H1 (cell line): ENCODE results near the gene ARHGEF12. TPM values are rescaled to one million over a fixed set of nuclear protein-coding genes. Genes with fewer than 3 reads are reported as not detected.

Experiments
- CTCF ChIA-PET: fragments of 300-600 bp; sonication (Branson Sonifier 250); formaldehyde crosslinking; loops from one replicate; lab custom pipeline; 2021; ENCODE audit not compliant: partially characterized antibody; lab: Charles Lee
- POLR2A ChIA-PET: fragments of 300-600 bp; sonication (Branson Sonifier 250); formaldehyde crosslinking; loops from one replicate; lab custom pipeline; 2021; ENCODE audit warnings: inconsistent platforms; ENCODE audit not compliant: partially characterized antibody; lab: Charles Lee
- DNase-seq, 2 experiments: peaks; one replicate each; pipeline versions ENCODE4 v3.0.0 to v3.0.0-alpha.2; 2010 to 2022; ENCODE audit warnings: low spot score in 2 of 2, low read depth in 1 of 2, mixed read lengths in 1 of 2
- FAIRE-seq: peaks from 2 replicates; lab custom pipeline; 2011; peaks lifted over from hg19 to GRCh38; lab: Jason Lieb, UNC
- H2AFZ ChIP-seq: 2 replicates; pipeline ENCODE4 v1.8.1; 2012; ENCODE audit warnings: low read length, inconsistent platforms
- H2AK5ac ChIP-seq: 2 replicates; pipeline ENCODE4 v1.6.1; 2013; ENCODE audit warnings: low read depth, low read length
- H2BK120ac ChIP-seq: replicated peaks from 2 replicates; pipeline ENCODE3; 2013; ENCODE audit warnings: low read depth, low read length, inconsistent platforms
- H2BK12ac ChIP-seq: 2 replicates; pipeline ENCODE4 v1.6.1; 2013; ENCODE audit warnings: low read depth, low read length
- H2BK15ac ChIP-seq: 2 replicates; pipeline ENCODE4 v1.6.1; 2013; ENCODE audit warnings: low read length
- H2BK20ac ChIP-seq: 2 replicates; pipeline ENCODE4 v1.6.1; 2013; ENCODE audit warnings: low read length
- H2BK5ac ChIP-seq: 2 replicates; pipeline ENCODE4 v1.6.1; 2013; ENCODE audit warnings: low read depth, low read length
- H3K14ac ChIP-seq: 2 replicates; pipeline ENCODE4 v1.6.1; 2013; ENCODE audit warnings: inconsistent platforms; ENCODE audit not compliant: insufficient read length
- H3K18ac ChIP-seq: 2 replicates; pipeline ENCODE4 v1.6.1; 2013; ENCODE audit warnings: low read length; ENCODE audit errors: extremely low read depth
- H3K23ac ChIP-seq: 2 replicates; pipeline ENCODE4 v1.6.1; 2013; ENCODE audit warnings: inconsistent platforms; ENCODE audit not compliant: insufficient read length
- H3K23me2 ChIP-seq: 2 replicates; pipeline ENCODE4 v1.6.1; 2013; ENCODE audit warnings: low read depth, low read length
- H3K27ac ChIP-seq: 2 replicates; pipeline ENCODE4 v1.6.1; 2011; ENCODE audit warnings: low read depth, low read length, inconsistent platforms
- H3K27me3 ChIP-seq, 4 experiments: replicated peaks in 1 of 4; 1 replicate in 1 of 4; 2 replicates in 3 of 4; pipeline versions ENCODE4 v1.6.1 to v1.8.1; 2011 to 2013; ENCODE audit warnings: low read length in 3 of 4, mild to moderate bottlenecking in 3 of 4, inconsistent platforms in 2 of 4, mixed read lengths in 2 of 4, moderate library complexity in 1 of 4; ENCODE audit not compliant: control insufficient read depth in 3 of 4, insufficient read depth in 3 of 4; ENCODE audit errors: extremely low read depth in 1 of 4
- H3K36me3 ChIP-seq, 4 experiments: 2 replicates each; pipeline versions ENCODE4 v1.6.1 to v1.8.1; 2011 to 2013; ENCODE audit warnings: mild to moderate bottlenecking in 4 of 4, low read length in 3 of 4, moderate library complexity in 2 of 4, control low read depth in 1 of 4, inconsistent platforms in 1 of 4; ENCODE audit not compliant: insufficient read depth in 4 of 4, control insufficient read depth in 2 of 4
- H3K4ac ChIP-seq: replicated peaks from 2 replicates; pipeline ENCODE3; 2013; ENCODE audit warnings: low read length, low read depth, mixed read lengths, inconsistent platforms; ENCODE audit not compliant: insufficient read length
- H3K4me1 ChIP-seq, 4 experiments: replicated peaks in 1 of 4; 1 replicate in 1 of 4; 2 replicates in 3 of 4; pipeline versions ENCODE4 v1.6.1 to v1.8.1; 2011 to 2013; ENCODE audit warnings: low read length in 3 of 4, inconsistent platforms in 2 of 4, mixed read lengths in 1 of 4; ENCODE audit not compliant: insufficient read depth in 4 of 4, control insufficient read depth in 3 of 4
- H3K4me2 ChIP-seq, 2 experiments: 2 replicates each; pipeline versions ENCODE4 v1.6.1 to v1.8.1; 2011 to 2013; ENCODE audit warnings: low read depth in 2 of 2, low read length in 2 of 2, control low read depth in 1 of 2, inconsistent platforms in 1 of 2, mild to moderate bottlenecking in 1 of 2; ENCODE audit not compliant: insufficient read depth in 1 of 2
- H3K4me3 ChIP-seq, 4 experiments: fragments of 200-600, 300-600 bp in 1 of 4; sonication (generic), shearing (Covaris generic), sonication (Bioruptor Twin) in 1 of 4; 2 replicates each; pipeline versions ENCODE4 v1.5.1 to v1.8.1; 2011 to 2016; ENCODE audit warnings: low read length in 4 of 4, low read depth in 3 of 4, control low read depth in 2 of 4, inconsistent platforms in 2 of 4, mild to moderate bottlenecking in 2 of 4, mixed read lengths in 1 of 4, moderate library complexity in 1 of 4; ENCODE audit not compliant: insufficient read depth in 2 of 4; ENCODE audit errors: extremely low read depth in 1 of 4
- H3K56ac ChIP-seq: replicated peaks from 2 replicates; pipeline ENCODE3; 2013; ENCODE audit warnings: low read depth, mild to moderate bottlenecking, mixed read lengths, low read length, inconsistent platforms; ENCODE audit not compliant: insufficient read length
- H3K79me1 ChIP-seq: 2 replicates; pipeline ENCODE4 v1.6.1; 2013; ENCODE audit warnings: low read depth, low read length, control low read depth
- H3K79me2 ChIP-seq, 2 experiments: 2 replicates each; pipeline versions ENCODE4 v1.6.1 to v1.8.1; 2012 to 2013; ENCODE audit warnings: low read length in 2 of 2, mild to moderate bottlenecking in 2 of 2, inconsistent platforms in 1 of 2; ENCODE audit not compliant: insufficient read depth in 2 of 2, control insufficient read depth in 1 of 2
- H3K9ac ChIP-seq, 4 experiments: replicated peaks in 1 of 4; 1 replicate in 1 of 4; 2 replicates in 3 of 4; pipeline versions ENCODE4 v1.6.1 to v1.8.1; 2011 to 2013; ENCODE audit warnings: low read depth in 3 of 4, low read length in 3 of 4, control low read depth in 2 of 4, mild to moderate bottlenecking in 2 of 4, moderate library complexity in 2 of 4, inconsistent platforms in 1 of 4; ENCODE audit errors: extremely low read depth in 1 of 4
- H3K9me3 ChIP-seq, 2 experiments: 2 replicates each; pipeline versions ENCODE4 v1.6.1 to v1.8.1; 2012 to 2013; ENCODE audit warnings: mild to moderate bottlenecking in 2 of 2, moderate library complexity in 2 of 2, control low read depth in 1 of 2, inconsistent platforms in 1 of 2, low read depth in 1 of 2, low read length in 1 of 2, mixed read lengths in 1 of 2; ENCODE audit not compliant: insufficient read depth in 2 of 2
- H4K20me1 ChIP-seq, 2 experiments: replicated peaks in 1 of 2; 2 replicates each; pipeline versions ENCODE3 to v1.8.1; 2011 to 2013; ENCODE audit warnings: inconsistent platforms in 2 of 2, low read length in 2 of 2, mild to moderate bottlenecking in 1 of 2; ENCODE audit not compliant: insufficient read depth in 2 of 2, control insufficient read depth in 1 of 2
- H4K5ac ChIP-seq: 2 replicates; pipeline ENCODE4 v1.6.1; 2013; ENCODE audit warnings: low read length, low read depth, mixed read lengths, inconsistent platforms; ENCODE audit not compliant: insufficient read length
- H4K8ac ChIP-seq: 2 replicates; pipeline ENCODE4 v1.8.0; 2013; ENCODE audit warnings: mild to moderate bottlenecking, moderate library complexity, low read length, inconsistent platforms; ENCODE audit not compliant: insufficient read depth; ENCODE audit errors: extremely low read depth
- H4K91ac ChIP-seq: replicated peaks from 2 replicates; pipeline ENCODE3; 2013; ENCODE audit warnings: low read length, mixed read lengths, inconsistent platforms; ENCODE audit not compliant: insufficient read length
- CBX8 ChIP-seq: fragments of 300-800, 300-1000 bp; sonication (generic); IDR thresholded peaks from 2 replicates; pipeline ENCODE4 v1.7.1; 2016; ENCODE audit warnings: low read depth, low read length, borderline replicate concordance
- CHD1 ChIP-seq: IDR thresholded peaks from 2 replicates; pipeline ENCODE4 v1.6.1; 2012; ENCODE audit warnings: low read depth, low read length, improper control_type of control experiment
- EP300 ChIP-seq, 2 experiments: IDR thresholded peaks; 1 replicate in 1 of 2; 2 replicates in 1 of 2; pipeline ENCODE4 v1.6.1; 2011 to 2012; ENCODE audit warnings: low read depth in 2 of 2, low read length in 2 of 2, mild to moderate bottlenecking in 2 of 2, borderline replicate concordance in 1 of 2, inconsistent platforms in 1 of 2, moderate library complexity in 1 of 2
- KDM4A ChIP-seq: IDR thresholded peaks from one replicate; pipeline ENCODE4 v1.7.1; 2012; ENCODE audit warnings: low read depth, mild to moderate bottlenecking, moderate library complexity, low read length, inconsistent platforms; ENCODE audit not compliant: severe bottlenecking
- NANOG ChIP-seq: IDR thresholded peaks from 2 replicates; pipeline ENCODE4 v1.6.1; 2011; ENCODE audit warnings: low read length, low read depth, mild to moderate bottlenecking, inconsistent platforms; ENCODE audit not compliant: insufficient read depth, poor library complexity, severe bottlenecking
- USF2 ChIP-seq: IDR thresholded peaks from 2 replicates; pipeline ENCODE4 v1.6.1; 2011; ENCODE audit warnings: low read length, improper control_type of control experiment
- WGBS, 2 experiments: shearing (Covaris generic) in 1 of 2; methylation state at CpG; one replicate each; pipeline versions ENCODE4 v1.1.6 to v1.1.7; 2013 to 2015; ENCODE audit warnings: low lambda C conversion rate in 2 of 2, mixed read lengths in 2 of 2, inconsistent platforms in 1 of 2, low coverage in 1 of 2, missing lambda C conversion rate in 1 of 2; ENCODE audit not compliant: insufficient replicate concordance in 2 of 2, insufficient coverage in 1 of 2, insufficient read length in 1 of 2; ENCODE audit errors: extremely low coverage in 1 of 2, missing lambda C conversion rate in 1 of 2; 5-methylcytosine and 5-hydroxymethylcytosine counted together
- polyA plus RNA-seq, 7 experiments: library from polyadenylated mRNA; depleted of rRNA in 3 of 7; stranded (reverse) in 5 of 7; unstranded in 2 of 7; fragments of >200 nt in 5 of 7; fragments of 200-250 nt in 2 of 7; gene quantifications; 1 replicate in 5 of 7; 2 replicates in 1 of 7; 4 replicates in 1 of 7; pipeline versions ENCODE4 v1.2.1 to v1.2.3, GENCODE V29; 2011 to 2013; ENCODE audit warnings: missing spikeins in 2 of 7, mixed read lengths in 2 of 7
- total RNA-seq: library from RNA; stranded (reverse); fragmentation: NEBNext Ultra II Directional; extraction: Animal tissue kit (Norgen Biotek cat#: 25700); gene quantifications from 2 replicates; pipeline ENCODE4 v1.2.1, GENCODE V29; 2021

Gene ARHGEF12
- total and polyA plus RNA-seq, 2 of the 8 experiments (the other 6 are each of a cell fraction or from before 2014, with no cell fraction given) = 5.1 to 33.7 TPM

GRCh38 chr11:120513436-120514315, 177.5 kb downstream of the ARHGEF12 start:
- Histone ChIP-seq H3K23ac (no peak overlapping the region), H4K20me1 (peaks cover 0 to 4% of the 10 kb centered on the region in 2 experiments), H3K23me2 (peaks cover 5% of the 10 kb centered on the region; the same call in 1 of the 2 replicates), H2BK120ac (no peak overlapping the region), H3K14ac (no peak overlapping the region), H3K4me1 (peaks cover 0 to 20% (median 9%) of the 10 kb centered on the region in 4 experiments; a peak in 5 of 7 replicates), H2AK5ac (no peak overlapping the region), H2BK5ac (no peak overlapping the region), H3K18ac (no peak overlapping the region), H3K4me3 (no peak overlapping the region), H4K5ac (no peak overlapping the region), H3K4ac (no peak overlapping the region), H3K9ac (no peak overlapping the region), H4K91ac (no peak overlapping the region), H3K27me3 (peaks cover 0 to 22% (median 12%) of the 10 kb centered on the region in 4 experiments; a peak in 5 of 7 replicates), H2AFZ (no peak overlapping the region), H3K9me3 (no peaks in the 10 kb centered on the region), H3K36me3 (no peaks in the 10 kb centered on the region), H3K79me1 (no peaks in the 10 kb centered on the region), H4K8ac (no peak overlapping the region), H2BK15ac (peak overlapping the region; percentile 88; the same call in 1 of the 2 replicates), H3K4me2 (no peak overlapping the region; a peak in 1 of 4 replicates), H3K79me2 (no peaks in the 10 kb centered on the region), H3K56ac (no peak overlapping the region), H2BK20ac (no peak overlapping the region), H3K27ac (no peak overlapping the region), H2BK12ac (no peak overlapping the region)
- ChIA-PET POLR2A (no interaction called here), CTCF (interaction anchor here (0.7 to 4.5 kb wide), 19 partner anchors 9 to 438 kb away, joined by 3 to 30 read pairs (median 3); no protein-coding TSS in a partner anchor)
- TF ChIP-seq CBX8 (no peak), CHD1 (no peak), USF2 (no peak), KDM4A (no peak), EP300 (IDR thresholded peaks at IDR 0.05; ENCODE audit: borderline replicate concordance in 1 of 2, low read depth in 2 of 2, low read length in 2 of 2) (no peak), NANOG (no peak)
- FAIRE-seq = no peak
- DNase-seq = no peak
- WGBS, 2 experiments = 88% methylated on average over 19 of the region's 19 CpGs; no CpG with 5 or more reads in 1 of the 2 experiments
